ENCODE data around the gene SYNJ2. TPM values are rescaled to one million over a fixed set of nuclear protein-coding genes. Genes with fewer than 3 reads are reported as not detected.
A peak's percentile ranks its signal among the peaks of the same experiment; 100 is the strongest.

SYNJ2 gene
- total RNA-seq, 1 experiment from 2014 or later, result 29.1 TPM

GRCh38 chr6:158122048-158122447, 140.4 kb downstream of the SYNJ2 start:
- Mint-ChIP-seq H3K27me3 (ENCODE audit: unreplicated experiment) (no peaks in the 10 kb centered on the region), H3K9me3 (ENCODE audit: low read depth, unreplicated experiment) (peaks cover 2% of the 10 kb centered on the region), H3K4me1 (ENCODE audit: low read depth, unreplicated experiment) (no peaks in the 10 kb centered on the region), H3K27ac (ENCODE audit: unreplicated experiment) (no peak overlapping the region), H3K36me3 (ENCODE audit: insufficient read depth, unreplicated experiment) (no peaks in the 10 kb centered on the region), H3K4me3 (ENCODE audit: low read depth, unreplicated experiment) (no peak overlapping the region)
- CTCF ChIA-PET, result no interaction called here
- intact Hi-C loops (cut with micrococcal nuclease; ENCODE audit: unreplicated experiment), result no loop called here
- no TSS peak for BruUV-seq (replicated peaks)
- TF ChIP-seq, protein P1, sequence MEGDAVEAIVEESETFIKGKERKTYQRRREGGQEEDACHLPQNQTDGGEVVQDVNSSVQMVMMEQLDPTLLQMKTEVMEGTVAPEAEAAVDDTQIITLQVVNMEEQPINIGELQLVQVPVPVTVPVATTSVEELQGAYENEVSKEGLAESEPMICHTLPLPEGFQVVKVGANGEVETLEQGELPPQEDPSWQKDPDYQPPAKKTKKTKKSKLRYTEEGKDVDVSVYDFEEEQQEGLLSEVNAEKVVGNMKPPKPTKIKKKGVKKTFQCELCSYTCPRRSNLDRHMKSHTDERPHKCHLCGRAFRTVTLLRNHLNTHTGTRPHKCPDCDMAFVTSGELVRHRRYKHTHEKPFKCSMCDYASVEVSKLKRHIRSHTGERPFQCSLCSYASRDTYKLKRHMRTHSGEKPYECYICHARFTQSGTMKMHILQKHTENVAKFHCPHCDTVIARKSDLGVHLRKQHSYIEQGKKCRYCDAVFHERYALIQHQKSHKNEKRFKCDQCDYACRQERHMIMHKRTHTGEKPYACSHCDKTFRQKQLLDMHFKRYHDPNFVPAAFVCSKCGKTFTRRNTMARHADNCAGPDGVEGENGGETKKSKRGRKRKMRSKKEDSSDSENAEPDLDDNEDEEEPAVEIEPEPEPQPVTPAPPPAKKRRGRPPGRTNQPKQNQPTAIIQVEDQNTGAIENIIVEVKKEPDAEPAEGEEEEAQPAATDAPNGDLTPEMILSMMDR (IDR thresholded peaks at IDR 0.05; ENCODE audit: unreplicated experiment), result no peak
- DNase-seq, result no peak

- no peak for DNase-seq
- Mint-ChIP-seq H3K27ac (ENCODE audit: unreplicated experiment) (no peak overlapping the region), H3K9me3 (ENCODE audit: low read depth, unreplicated experiment) (peaks cover 2% of the 10 kb centered on the region), H3K4me1 (ENCODE audit: low read depth, unreplicated experiment) (no peaks in the 10 kb centered on the region), H3K27me3 (ENCODE audit: unreplicated experiment) (no peaks in the 10 kb centered on the region), H3K4me3 (ENCODE audit: low read depth, unreplicated experiment) (no peak overlapping the region), H3K36me3 (ENCODE audit: insufficient read depth, unreplicated experiment) (no peaks in the 10 kb centered on the region)
- CTCF ChIA-PET, result interaction anchor here (0.7 to 1.4 kb wide), 2 partner anchors 10 to 90 kb away, joined by 3 read pairs; no protein-coding TSS in a partner anchor
- TF ChIP-seq, protein P1 (IDR thresholded peaks at IDR 0.05; ENCODE audit: unreplicated experiment), result no peak
- intact Hi-C loops (cut with micrococcal nuclease; ENCODE audit: unreplicated experiment), result no loop called here
- no TSS peak for BruUV-seq (replicated peaks)
Observed at GRCh38 chr6:158124288-158124687, 142.6 kb downstream of the SYNJ2 start.

GRCh38 chr6:158125271-158125670, 143.6 kb downstream of the SYNJ2 start:
- Mint-ChIP-seq H3K27ac (ENCODE audit: unreplicated experiment) (no peak overlapping the region), H3K27me3 (ENCODE audit: unreplicated experiment) (no peaks in the 10 kb centered on the region), H3K4me3 (ENCODE audit: low read depth, unreplicated experiment) (no peak overlapping the region), H3K4me1 (ENCODE audit: low read depth, unreplicated experiment) (no peaks in the 10 kb centered on the region), H3K9me3 (ENCODE audit: low read depth, unreplicated experiment) (peaks cover 2% of the 10 kb centered on the region), H3K36me3 (ENCODE audit: insufficient read depth, unreplicated experiment) (no peaks in the 10 kb centered on the region)
- CTCF ChIA-PET, result no interaction called here
- intact Hi-C loops (cut with micrococcal nuclease; ENCODE audit: unreplicated experiment), result no loop called here
- BruUV-seq (replicated peaks), result no TSS peak
- no peak for DNase-seq
- TF ChIP-seq, protein P1 (IDR thresholded peaks at IDR 0.05; ENCODE audit: unreplicated experiment), result no peak

DNA sequence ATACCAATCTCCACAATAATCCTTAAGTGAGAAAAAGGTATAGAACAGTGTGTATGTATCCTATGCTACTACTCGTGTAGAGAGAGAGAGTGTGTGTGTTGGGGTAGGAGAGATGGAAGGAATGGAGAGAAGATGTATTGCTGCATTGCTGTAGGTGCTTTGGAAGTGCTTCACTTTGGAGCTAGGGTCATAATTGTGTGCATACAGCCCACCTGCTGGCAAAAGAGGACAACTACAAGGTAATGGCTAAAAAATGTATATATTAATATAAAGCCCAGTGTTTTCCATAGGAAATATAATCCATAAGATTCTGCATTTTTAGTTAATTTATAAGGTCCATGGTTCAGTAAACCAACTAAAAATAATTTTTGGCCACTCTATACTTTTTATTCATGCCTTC, 150.3 kb downstream of the SYNJ2 start:
- Mint-ChIP-seq H3K9me3 (ENCODE audit: low read depth, unreplicated experiment) (no peaks in the 10 kb centered on the region), H3K4me3 (ENCODE audit: low read depth, unreplicated experiment) (no peak overlapping the region), H3K36me3 (ENCODE audit: insufficient read depth, unreplicated experiment) (no peaks in the 10 kb centered on the region), H3K27me3 (ENCODE audit: unreplicated experiment) (no peaks in the 10 kb centered on the region), H3K27ac (ENCODE audit: unreplicated experiment) (no peak overlapping the region), H3K4me1 (ENCODE audit: low read depth, unreplicated experiment) (no peaks in the 10 kb centered on the region)
- BruUV-seq (replicated peaks), result no TSS peak
- CTCF ChIA-PET, result interaction anchor here (0.6 to 0.8 kb wide), 4 partner anchors 14 to 206 kb away, joined by 3 to 4 read pairs (median 4); no protein-coding TSS in a partner anchor
- peak; percentile 7 for DNase-seq
- TF ChIP-seq, protein P1 (IDR thresholded peaks at IDR 0.05; ENCODE audit: unreplicated experiment), result peak; percentile 42
- intact Hi-C loops (cut with micrococcal nuclease; ENCODE audit: unreplicated experiment), result no loop called here

Data from Calu3 (cell line).